Activated naive CD8-positive, alpha-beta T cell treated with anti-CD3 and anti-CD28 coated beads, Interleukin-2, amount 50 U/mL, for 16 hours (primary cell): Measurements from ENCODE around the gene SLC41A2.
"Not testable (repeated sequence)": the region's sequence is repeated elsewhere in the genome, so short reads cannot be mapped to it uniquely, and the experiment has no call there.

Experiments
- DNase-seq: peaks from one replicate; pipeline ENCODE4 v3.0.0-alpha.2; 2020; ENCODE audit warnings: low read depth, low spot score

Gene SLC41A2

DNA sequence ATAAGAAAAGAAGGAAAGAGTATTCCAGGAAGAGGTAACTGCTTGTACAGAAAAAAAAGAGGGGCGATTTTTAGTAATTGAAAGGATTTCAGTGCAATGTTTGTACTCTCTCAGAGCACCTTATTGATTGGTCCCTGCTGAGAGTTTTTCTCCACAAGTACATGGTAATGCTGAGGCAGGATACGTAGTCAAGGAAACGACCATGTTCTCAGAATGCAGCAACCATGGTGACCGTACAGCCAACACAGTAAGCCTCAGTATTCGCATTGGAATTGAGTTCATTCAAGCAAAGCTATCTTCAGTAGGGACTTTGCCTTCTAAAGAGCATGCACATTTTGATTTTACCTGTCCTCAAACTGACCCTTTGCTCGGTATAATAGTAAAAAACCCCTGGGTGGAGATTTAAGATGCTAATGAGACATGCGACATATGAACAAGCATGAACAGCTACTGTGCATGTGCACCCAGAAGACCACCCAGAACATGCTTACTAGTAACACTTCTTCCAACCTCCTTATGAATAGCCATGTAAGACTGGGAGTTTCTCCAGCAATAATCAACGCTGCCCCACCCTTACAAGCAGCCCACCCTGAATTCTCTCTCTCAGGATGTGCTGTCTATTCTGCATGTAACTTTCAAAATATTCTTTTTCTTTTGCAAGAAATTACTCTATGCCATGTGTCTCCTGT is 6.2 kb upstream of the SLC41A2 start:
- no peak for DNase-seq

DNA sequence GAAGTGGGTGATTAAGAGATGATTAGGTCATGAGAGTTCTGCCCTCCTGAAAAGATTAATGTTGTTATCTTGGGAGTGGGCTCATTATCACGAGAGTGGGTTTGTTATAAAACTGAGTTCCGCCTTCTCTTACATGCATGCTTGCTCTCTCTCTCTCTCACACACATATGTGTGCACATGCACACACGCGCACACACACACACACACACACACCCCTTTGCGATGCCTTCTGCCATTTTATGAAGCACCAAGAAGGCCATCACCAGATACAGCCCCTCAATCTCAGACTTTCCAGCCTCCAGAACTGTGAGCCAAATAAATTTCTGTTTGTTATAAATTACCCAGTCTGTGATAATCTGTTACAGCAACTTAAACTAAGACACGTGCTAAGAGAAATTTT is 5.7 kb upstream of the SLC41A2 start:
- DNase-seq, result no peak

DNA sequence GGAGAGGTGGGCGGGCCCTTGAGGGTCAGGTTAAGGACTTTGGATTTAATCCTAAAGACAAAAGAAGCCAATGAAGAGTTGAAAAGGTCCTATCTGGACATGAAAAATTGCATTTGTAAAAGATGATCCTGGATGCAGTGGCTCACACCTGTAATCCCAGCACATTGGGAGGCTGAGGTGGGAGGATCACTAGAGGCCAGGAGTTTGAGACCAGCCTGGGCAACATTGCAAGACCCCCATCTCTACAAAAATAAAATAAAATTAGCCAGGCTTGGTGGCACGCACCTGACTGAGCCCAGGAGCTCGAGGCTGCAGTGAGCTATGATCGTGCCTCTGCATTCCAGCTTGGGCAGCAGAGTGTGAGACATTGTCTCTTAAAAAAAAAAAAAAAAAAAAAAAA is 2.4 kb upstream of the SLC41A2 start:
- no peak for DNase-seq

DNA sequence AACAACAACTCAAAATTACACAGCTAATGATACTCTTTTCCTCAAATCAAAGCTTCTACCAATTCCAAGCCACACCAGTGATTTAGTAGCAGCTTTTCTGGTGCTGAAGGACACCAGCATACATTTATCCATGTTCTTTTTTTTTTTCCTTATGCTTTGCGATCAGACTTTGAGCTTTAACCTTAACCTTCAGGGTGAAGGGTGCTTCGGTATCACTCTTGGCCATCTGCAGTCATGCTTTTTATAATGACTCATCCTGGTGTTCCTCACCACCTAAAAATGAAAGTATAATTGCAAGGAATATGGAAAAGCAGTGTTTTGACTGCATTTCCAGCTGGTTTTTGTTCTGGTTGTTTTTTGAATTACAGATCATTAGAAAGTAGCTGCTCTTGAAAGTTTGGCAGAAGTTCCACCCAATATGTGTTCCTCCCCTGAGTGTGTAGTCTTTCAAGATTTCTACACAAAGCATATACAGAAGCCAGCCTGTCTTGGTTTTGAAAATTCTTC is 1.3 kb upstream of the SLC41A2 start:
- no peak for DNase-seq

DNA sequence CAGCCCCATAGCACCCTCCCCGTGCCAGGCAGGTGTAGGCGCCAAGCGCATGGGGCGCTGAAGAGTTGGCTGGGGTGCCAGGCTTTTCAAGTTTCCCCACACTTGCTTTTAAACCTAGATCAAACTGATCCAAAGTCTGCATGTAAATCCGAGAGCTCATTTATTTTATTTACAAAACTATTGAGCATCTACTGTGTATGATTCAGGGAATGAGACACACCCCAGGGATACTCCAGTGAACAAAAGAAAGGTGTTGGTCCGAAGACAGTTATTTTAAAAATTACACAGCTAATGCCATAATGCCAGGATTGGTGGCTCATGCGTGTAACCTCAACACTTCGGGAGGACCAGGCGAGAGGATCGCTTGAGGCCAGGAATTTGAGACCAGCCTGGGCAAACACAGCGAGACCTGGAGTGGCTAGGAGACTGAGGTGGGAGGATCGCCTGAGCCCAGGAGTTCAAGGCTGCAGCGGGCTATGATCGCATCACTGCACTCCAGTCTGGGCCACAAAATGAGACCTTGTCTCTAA is 780 bp upstream of the SLC41A2 start:
- DNase-seq, result no peak

DNA sequence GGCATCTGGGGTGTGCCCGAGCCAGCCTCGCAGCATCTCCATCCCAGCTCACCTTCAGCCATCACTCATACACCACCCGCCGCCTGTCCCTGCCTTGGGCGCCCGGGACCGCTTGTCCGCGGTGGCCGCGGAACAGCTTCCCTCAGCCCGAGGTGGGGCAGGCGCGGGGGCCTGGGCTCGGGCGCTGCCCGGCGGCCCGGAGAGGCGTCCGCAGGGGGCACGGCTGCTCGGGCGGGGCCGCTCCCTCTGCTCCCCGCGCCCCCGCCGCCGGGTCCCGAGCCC is 430 bp downstream of the SLC41A2 start:
- no peak for DNase-seq

DNA sequence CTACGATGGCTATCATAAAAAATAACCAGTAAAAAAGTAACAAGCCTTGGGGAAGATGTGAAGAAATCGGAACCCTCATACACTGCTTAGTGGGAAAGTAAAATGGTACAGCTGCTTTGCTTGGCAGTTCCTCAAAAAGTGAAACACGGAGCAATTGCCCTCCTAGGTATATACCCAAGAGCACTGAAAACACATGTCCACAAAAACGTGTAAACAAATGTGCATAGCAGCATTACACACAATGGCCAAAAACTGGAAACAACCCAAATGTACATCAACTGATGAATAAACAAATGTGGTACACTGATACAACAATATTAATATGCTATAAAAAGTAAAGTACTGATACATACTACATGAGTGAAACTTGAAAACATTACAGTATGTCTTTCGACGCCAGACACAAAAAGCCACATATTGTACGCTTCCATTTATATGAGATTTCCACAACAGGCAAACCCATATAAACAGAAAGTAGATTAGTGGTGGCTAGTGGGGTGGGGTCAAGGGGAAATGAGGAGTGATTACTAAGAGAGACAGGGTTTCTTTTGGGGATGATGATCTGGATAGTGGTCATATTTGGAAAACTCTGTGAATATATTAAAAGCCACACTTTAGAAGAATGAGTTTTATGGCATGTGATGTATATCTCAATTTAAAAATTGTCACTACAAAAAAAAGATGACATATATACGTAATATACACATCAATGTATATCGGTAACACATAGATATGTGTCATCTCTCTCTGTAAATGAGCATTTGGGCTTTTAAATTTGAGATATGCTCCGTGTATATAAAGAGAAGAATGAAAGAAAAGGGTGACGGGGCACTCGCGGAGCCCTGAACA is 996 bp downstream of the SLC41A2 start:
- no peak for DNase-seq

DNA sequence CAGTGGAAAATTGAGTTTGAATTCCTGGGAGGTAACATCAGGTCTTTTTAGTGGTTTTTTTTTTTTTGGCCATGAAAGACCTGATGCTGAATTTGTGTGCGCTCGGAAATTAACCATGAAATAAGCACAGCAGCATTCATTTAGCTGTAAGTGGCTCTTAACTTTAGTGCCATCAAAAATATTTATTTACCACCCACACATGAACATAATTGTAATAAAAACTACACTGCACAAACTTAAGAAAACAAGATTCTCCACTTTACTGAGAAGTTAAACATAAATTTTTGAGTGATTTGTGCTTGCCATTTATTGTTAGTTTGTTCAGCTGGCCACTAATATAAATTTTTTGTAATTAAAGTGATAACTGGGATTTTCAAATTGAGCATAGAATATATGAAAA is 2.4 kb downstream of the SLC41A2 start:
- DNase-seq, result no peak

DNA sequence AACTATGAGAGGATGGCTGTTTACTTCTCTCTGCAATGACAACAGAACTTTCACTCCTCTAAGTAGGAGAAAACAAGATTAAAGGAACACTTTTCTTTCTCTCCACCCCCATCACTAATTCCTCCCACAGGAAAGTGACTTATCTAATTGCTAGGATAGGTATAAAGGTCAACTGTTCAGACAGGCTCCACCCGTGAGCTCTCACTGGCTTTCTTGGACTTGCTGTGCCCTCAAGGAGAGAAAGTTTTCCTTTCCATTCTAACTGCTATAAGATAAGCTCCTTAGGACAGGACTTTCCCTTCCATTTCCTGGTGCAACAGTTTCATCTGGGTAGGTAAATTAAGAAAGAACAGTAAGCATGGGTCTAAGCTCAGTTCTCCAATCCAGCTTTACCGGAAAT is 4.8 kb downstream of the SLC41A2 start:
- no peak for DNase-seq

DNA sequence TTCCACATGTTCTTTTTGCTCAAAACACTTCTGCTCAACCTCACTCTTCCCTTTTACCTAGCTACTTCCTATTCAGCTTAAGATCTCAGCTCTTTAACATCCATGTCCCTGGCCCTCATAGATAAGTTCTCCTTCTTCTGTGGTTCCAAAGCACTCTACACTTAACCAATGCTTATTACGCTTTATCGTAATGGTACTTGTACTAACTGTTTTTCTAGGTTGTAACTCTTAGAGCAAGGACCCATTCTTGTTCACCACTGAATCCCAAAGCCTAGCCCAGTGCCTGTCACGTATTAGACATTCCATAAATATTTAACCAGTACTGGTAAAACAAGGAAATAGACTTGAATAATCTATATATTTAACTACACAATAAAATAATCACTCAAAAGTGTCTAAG is 5.3 kb downstream of the SLC41A2 start:
- DNase-seq, result no peak

DNA sequence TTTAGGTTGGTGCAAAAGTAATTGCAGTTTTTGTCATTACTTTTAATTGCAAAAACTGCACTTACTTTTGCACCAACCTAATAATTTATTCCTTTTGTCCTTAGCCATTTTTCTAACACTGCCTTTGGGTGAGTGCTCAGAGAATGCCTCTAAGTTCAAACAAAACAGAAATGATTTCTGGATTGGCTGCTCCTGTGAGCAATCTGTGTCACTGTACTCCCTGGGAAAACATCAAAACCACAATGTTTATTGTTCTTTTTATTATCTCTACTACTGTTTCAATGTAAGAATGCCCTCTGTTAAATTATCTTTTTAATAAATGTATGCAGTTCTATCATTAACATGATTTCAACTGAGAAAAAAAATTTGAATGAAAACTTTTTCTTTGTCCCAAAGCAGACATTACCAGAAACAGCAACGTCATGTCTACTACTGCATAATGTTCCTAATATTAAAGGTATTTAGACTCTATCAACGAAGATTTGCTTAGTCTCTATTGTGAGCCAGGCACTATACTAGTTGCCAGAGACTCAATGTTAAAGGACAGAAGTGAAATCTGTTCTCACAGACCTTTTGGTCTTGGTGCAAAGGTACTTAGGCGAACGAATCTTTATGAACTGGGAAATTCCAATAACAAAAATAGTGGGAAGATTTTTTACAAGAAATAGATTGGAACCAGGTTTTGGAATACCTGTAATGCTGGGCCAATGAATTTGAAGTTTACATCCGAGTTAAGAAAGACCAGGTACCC is 6.2 kb downstream of the SLC41A2 start:
- DNase-seq, result no peak

DNA sequence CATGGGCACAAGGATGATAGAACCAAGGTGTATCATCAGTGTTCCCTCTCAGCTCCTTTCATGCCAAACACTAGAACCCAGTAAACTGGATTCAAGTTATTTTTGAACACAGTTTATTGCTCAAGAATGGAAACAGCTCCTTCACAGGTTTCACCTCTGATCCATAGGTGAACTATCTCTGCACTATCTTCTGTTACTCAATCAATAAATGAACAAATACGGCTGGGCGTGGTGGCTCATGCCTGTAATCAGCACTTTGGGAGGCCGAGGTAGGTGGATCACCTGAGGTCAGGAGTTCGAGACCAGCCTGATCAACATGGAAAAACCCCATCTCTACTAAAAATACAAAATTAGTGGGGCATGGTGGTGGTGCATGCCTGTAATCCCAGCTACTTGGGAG is 9.4 kb downstream of the SLC41A2 start:
- DNase-seq, result not testable (repeated sequence)

DNA sequence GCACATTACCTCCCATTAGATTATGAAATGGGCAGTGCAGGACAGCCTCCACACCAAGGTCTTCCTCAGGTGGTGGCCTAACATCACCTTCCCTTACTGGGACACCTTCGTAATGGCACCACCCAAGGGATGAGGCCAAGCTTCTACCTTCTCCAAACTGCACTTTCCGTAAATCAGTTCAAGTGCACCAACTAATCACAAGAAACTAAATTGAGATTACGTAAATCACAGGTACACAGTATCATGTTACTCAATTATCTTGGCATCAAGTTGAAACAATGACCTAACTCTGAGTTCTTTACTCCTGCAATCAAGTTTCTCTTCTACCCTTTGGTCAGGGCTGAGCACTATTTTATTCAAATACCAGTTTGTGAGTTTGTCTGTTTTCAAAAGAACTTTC is 13.8 kb downstream of the SLC41A2 start:
- no peak for DNase-seq

DNA sequence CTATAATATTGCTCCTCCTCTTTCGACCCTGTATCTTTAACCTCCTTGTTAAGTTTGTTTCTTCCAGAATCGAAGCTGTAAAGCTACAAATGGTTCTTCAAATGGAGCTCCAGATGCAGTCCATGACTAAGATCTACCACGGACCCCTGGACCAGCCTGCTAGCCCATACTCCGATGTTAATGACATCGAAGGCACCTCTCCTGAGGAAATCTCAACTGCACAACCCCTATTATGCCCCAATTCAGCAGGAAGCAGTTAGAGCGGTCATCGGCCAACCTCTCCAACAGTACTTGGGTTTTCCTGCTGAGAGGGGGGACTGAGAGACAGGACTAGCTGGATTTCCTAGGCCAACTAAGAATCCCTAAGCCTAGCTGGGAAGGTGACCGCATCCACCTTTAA is 14.7 kb downstream of the SLC41A2 start:
- DNase-seq, result not testable (repeated sequence)

DNA sequence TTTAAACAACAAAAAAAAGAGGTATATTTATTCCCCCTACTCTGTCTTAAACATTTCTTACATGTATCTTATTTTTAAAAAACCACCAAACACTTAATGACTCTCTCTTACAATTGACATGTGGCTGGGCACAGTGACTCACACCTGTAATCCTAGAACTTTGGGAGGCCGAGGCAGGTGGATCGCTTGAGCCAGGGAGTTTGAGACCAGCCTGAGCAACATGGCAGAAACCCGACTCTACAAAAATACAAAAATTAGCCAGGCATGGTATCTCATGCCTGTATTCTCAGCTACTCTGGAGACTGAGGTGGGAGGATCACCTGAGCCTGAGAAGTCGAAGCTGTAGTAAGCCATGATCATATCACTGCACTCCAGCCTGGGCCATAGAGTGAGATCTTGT is 16.0 kb downstream of the SLC41A2 start:
- DNase-seq, result no peak

DNA sequence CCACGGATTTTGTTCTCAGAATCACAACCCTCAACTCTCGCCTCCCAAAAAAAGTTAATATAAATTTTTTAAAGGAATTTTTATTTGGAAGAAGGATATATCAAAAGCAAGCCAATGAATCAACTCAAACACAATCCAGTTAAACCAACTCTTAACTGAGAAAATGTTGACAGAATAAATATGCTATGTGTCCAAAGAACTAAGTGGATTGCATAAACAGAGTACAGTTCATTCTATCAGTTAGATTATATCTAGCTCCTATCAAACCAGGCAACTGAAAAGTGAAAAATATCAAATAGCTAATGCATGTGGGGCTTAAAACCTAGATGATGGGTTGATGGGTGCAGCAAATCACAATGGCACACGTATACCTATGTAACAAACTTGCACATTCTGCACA is 16.6 kb downstream of the SLC41A2 start:
- DNase-seq, result no peak

DNA sequence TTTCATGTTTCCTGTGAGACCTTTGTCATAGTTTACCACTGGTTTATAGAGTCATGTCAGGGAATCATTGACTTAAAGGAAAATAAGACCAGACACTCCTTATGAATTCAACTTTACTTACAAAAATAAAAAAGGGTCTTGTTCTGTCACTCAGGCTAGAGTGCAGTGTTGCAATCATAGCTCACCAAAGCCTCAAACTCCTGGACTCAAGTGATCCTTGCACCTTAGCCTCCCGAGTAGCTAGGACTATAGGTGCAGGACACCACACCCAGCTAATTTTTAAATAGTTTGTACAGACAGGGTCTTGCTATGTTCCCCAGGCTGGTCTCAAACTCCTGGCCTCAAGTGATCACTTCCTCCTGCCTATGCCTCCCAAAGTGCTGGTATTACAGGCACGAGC is 19.0 kb downstream of the SLC41A2 start:
- DNase-seq, result no peak

DNA sequence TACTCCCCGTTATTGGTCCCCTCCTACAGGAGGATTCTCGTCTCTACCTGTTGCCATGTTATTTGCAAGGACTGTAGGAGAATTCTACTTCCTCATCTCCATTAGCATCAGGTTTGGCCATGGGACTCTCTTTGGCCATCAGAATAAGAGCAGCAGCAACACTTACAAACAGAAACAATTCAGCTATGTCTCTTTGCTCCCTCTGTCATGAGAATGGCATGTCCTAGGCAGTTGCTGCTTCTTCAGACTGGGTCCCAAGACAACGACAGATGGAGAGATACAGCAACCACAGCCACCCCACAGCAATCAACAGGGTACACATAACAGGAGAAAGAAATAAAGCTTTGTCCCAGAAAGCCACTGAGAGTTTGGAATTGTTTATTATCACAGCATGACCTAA is 19.7 kb downstream of the SLC41A2 start:
- DNase-seq, result no peak

DNA sequence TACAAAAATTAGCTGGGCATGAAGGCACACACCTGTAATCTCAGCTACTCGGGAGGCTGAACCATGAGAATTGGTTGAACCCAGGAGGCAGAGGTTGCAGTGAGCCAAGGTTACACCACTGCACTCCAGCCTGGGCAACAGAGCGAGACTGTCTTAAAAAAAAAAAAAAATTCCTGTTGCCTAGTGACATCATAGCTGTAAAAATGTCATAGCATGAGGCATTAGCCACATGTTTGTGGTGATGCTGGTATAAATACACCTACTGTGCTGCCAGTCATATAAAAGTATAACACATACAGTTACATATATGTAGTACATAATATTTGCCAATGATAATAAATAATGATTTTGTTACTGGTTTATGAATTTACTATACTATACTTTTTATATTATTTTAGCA is 22.2 kb downstream of the SLC41A2 start:
- no peak for DNase-seq

DNA sequence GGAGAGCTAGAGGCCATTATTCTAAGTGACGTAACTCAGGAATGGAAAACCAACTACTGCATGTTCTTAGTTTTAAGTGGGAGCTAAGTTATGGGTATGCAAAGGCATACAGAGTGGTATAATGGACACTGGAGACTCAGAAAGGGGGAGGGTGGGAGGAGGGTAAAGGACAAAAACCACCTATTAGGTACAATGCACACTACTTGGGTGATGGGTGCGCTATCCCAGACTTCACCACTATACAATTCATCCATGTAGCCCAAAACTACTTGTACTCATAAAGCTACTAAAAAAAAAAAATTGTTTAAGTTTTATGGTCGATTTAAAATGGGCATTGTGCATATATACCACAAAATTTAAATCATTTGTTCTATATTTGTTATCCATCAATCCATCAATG is 24.3 kb downstream of the SLC41A2 start:
- no peak for DNase-seq

DNA sequence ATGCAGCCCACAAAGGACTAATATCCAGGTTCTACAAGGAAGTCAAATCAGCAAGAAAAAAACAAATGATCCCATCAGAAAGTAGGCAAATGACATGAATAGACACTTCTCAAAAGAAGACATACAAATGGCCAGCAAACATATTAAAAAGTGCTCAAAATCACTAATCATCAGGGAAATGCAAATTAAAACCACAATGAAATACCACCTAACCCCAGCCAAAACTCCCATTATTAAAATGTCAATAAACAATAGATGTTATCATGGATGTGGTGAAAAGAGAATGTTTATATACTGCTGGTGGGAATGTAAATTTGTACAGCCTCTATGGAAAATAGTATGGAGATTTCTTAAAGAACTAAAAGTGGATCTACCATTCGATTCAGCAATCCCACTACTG is 25.0 kb downstream of the SLC41A2 start:
- no peak for DNase-seq
